Measurements from ENCODE around the gene EML6.

DNA sequence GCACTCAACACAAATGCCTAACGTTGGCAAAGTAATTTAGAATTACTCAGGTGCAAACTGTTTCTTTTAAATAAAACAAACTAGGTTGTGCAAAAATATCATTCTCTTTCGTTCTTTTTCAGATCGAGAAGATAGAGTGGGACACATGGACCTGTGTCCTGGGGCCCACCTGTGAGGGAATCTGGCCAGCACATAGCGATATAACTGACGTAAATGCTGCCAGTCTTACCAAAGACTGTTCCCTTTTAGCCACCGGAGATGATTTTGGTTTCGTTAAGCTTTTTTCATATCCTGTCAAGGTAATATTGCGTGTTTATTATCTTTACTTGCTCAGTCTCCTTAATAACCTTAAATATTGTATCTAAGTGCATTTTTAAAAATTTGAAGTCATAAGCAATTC is 193.2 kb downstream of the EML6 start:
- TF ChIP-seq EZH2 (IDR thresholded peaks at IDR 0.05) (no peak), EZH2phosphoT487 (IDR thresholded peaks at IDR 0.05) (no peak)
- TF ChIP-seq, protein P1, sequence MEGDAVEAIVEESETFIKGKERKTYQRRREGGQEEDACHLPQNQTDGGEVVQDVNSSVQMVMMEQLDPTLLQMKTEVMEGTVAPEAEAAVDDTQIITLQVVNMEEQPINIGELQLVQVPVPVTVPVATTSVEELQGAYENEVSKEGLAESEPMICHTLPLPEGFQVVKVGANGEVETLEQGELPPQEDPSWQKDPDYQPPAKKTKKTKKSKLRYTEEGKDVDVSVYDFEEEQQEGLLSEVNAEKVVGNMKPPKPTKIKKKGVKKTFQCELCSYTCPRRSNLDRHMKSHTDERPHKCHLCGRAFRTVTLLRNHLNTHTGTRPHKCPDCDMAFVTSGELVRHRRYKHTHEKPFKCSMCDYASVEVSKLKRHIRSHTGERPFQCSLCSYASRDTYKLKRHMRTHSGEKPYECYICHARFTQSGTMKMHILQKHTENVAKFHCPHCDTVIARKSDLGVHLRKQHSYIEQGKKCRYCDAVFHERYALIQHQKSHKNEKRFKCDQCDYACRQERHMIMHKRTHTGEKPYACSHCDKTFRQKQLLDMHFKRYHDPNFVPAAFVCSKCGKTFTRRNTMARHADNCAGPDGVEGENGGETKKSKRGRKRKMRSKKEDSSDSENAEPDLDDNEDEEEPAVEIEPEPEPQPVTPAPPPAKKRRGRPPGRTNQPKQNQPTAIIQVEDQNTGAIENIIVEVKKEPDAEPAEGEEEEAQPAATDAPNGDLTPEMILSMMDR (IDR thresholded peaks at IDR 0.05), result no peak
